HFF-Myc (cell line): ENCODE measurements around the gene SLC13A2.

ENCODE experiments used
- DNase-seq: peaks from one replicate; pipeline ENCODE4 v3.0.0-alpha.2; 2011; ENCODE audit warnings: low read depth; ENCODE audit errors: extremely low read depth
- H3K4me3 ChIP-seq: replicated peaks from 2 replicates; pipeline ENCODE4 v1.5.1; 2011; ENCODE audit warnings: low read depth, mild to moderate bottlenecking, control low read depth, low read length
- TF ChIP-seq, protein P1 (sequence below): IDR thresholded peaks from 2 replicates; pipeline ENCODE4 v1.5.1; 2012; ENCODE audit warnings: mild to moderate bottlenecking, low read depth, low read length, control low read depth; ENCODE audit errors: missing control alignments

Gene SLC13A2

DNA sequence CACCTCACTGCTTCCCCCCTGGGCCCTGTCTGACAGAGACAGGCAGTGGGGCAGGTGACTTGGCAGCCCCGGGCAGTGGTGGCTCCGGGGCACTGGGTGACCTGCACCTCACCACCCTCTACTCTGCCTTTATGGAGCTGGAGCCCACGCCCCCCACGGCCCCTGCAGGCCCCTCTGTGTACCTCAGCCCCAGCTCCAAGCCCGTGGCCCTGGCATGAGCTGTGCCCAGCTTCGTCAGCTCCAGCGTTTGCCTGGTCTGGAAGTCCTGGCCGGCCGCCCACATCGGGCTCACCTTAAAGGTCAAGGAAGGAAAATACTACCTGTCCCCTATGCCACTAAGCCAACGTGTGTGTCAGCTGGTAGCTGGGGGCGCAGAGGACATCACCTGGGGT is 63.8 kb downstream of the SLC13A2 start:
- TF ChIP-seq, protein P1, sequence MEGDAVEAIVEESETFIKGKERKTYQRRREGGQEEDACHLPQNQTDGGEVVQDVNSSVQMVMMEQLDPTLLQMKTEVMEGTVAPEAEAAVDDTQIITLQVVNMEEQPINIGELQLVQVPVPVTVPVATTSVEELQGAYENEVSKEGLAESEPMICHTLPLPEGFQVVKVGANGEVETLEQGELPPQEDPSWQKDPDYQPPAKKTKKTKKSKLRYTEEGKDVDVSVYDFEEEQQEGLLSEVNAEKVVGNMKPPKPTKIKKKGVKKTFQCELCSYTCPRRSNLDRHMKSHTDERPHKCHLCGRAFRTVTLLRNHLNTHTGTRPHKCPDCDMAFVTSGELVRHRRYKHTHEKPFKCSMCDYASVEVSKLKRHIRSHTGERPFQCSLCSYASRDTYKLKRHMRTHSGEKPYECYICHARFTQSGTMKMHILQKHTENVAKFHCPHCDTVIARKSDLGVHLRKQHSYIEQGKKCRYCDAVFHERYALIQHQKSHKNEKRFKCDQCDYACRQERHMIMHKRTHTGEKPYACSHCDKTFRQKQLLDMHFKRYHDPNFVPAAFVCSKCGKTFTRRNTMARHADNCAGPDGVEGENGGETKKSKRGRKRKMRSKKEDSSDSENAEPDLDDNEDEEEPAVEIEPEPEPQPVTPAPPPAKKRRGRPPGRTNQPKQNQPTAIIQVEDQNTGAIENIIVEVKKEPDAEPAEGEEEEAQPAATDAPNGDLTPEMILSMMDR, result no peak
- DNase-seq, result no peak
- no peak overlapping the region for H3K4me3 ChIP-seq

DNA sequence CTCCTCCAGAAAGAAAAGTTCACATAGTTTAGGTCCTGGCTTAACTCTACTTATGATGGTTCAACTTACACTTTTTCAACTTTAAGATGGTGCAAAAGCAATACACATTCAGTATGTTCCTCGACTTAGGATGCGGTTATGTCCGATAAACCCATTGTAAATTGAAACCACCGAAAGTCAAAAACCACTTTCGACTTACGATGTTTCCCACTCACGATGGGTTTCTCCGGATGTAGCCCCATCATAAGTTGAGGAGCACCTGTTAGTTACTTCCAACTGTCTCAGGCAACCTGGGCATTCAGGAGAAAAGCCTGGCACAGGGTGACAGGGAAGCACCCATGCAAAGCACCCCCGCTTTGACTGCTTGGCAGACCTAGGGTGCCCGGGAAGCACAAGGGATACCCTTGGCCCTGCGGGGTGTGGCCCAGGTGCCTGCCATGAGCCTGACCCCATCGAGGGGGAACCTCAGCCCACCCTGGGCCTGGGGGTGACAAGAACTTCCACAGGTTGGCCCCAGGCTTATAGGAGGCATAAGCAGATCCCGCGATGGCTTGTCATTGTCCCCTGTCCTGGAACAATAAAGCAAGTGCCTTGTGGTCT is 65.0 kb downstream of the SLC13A2 start:
- H3K4me3 ChIP-seq, result no peak overlapping the region
- TF ChIP-seq, protein P1, result no peak
- no peak for DNase-seq

DNA sequence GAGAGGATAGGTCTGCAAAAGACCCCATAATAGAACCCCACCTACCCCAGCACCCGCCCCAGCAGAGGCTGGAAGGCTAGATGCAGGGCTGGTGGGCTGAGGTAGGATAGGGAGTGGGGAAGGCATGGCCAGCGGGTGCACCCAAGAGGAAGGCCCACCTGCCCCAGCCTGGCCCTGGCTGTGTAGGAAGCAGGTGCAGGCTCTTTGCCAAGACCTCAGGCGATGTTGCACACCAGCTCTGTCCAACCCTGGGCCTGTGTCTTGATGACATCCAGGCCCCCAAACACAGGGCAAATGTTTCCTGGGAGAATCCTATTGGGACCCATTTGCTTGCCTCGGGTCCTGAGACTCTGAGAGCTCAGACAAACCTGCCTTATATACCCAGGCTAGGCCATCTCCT is 66.8 kb downstream of the SLC13A2 start:
- TF ChIP-seq, protein P1, result no peak
- H3K4me3 ChIP-seq, result no peak overlapping the region
- no peak for DNase-seq

DNA sequence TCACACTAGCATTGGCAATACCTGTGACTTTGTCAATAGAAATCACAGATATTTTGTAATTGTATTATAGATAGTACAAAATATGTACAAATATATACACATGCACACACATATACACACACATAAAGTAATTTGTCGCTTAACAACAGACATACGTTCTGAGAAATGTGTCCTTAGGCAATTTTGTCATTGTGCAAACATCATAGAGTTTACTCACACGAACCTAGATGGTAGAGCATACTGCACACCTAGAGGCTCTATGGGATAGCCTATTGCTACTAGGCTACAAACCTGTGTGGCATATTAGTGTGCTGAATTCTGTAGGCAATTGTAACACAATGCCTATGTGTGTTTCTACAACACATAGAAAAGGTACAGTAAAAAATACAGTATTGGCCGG is 68.0 kb downstream of the SLC13A2 start:
- TF ChIP-seq, protein P1, result no peak
- DNase-seq, result no peak
- H3K4me3 ChIP-seq, result no peak overlapping the region

DNA sequence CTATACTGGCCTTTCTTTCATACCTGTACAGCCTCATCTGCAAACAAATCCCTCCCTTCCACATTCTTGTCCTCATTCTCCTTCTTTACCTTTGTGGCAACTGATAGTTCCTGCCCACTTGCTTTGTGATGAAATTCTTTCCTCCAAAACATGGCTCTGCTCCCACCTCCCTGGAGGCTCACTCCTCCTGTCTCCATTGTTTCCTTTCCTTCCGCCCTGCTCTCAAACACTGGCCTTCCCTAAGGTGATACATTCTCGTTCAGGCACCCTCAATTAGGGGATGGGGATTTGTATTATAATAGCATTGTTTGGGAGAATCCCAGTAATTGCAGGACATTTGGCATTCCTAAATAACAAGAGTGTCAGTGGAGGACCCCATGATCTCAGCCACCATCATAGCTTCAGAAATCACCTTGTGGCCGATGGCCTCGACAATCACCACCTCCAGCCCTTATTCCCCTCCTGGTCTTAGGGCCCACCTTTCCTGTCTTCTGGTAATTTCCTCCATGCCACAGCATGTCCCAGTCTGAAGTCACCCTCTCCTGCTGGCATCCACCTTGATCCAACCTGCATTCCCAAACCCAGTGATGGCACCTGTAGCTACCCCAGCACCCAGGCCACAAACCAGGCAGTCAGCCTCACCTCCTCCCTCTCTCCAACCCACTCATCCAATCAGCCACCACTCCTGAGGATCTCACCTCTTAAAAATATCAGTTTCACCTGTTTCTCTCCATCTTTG is 71.1 kb downstream of the SLC13A2 start:
- H3K4me3 ChIP-seq, result no peak overlapping the region
- DNase-seq, result no peak
- TF ChIP-seq, protein P1, result no peak

DNA sequence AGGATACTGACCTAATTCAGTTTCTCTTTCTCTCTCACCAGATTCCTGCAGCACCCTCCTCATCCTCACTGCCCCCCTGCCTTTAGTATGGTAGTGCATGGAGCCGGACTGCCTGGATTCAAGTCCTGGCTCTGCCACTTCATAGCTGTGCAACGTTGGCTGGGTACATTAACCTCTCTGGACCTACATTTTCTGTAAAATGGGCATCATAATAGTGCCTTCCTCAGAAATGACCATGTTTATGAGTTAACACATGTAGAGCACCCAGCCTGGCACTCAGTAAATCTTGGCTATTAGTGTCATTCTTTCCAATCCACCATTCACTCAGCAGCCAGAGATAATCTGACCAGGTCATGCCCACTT is 71.7 kb downstream of the SLC13A2 start:
- TF ChIP-seq, protein P1, result no peak
- H3K4me3 ChIP-seq, result no peak overlapping the region
- DNase-seq, result no peak
